Endodermal cell (in vitro differentiated cells): ENCODE results near the gene UVRAG. TPM values are rescaled to one million over a fixed set of nuclear protein-coding genes. Genes with fewer than 3 reads are reported as not detected.

ENCODE experiments used
- DNase-seq: peaks from one replicate; pipeline ENCODE4 v3.0.0-alpha.2; 2017
- H3K27ac ChIP-seq: 2 replicates; pipeline ENCODE4 v1.5.1; 2013; ENCODE audit warnings: mild to moderate bottlenecking, low read depth, low read length, moderate library complexity
- H3K27me3 ChIP-seq: 2 replicates; pipeline ENCODE4 v1.6.1; 2013; ENCODE audit warnings: mild to moderate bottlenecking, low read length, moderate library complexity; ENCODE audit not compliant: insufficient read depth, control insufficient read depth, poor library complexity, severe bottlenecking
- H3K36me3 ChIP-seq: 2 replicates; pipeline ENCODE4 v1.7.0; 2013; ENCODE audit warnings: mild to moderate bottlenecking, low read length, moderate library complexity; ENCODE audit not compliant: control insufficient read depth, insufficient read depth
- H3K4me1 ChIP-seq: one replicate; pipeline ENCODE4 v1.7.0; 2013; ENCODE audit warnings: low read length; ENCODE audit not compliant: control insufficient read depth, insufficient read depth
- H3K4me3 ChIP-seq: 2 replicates; pipeline ENCODE4 v1.5.1; 2013; ENCODE audit warnings: mild to moderate bottlenecking, low read length, moderate library complexity
- H3K9ac ChIP-seq: 2 replicates; pipeline ENCODE4 v1.6.1; 2013; ENCODE audit warnings: mild to moderate bottlenecking, low read length, moderate library complexity; ENCODE audit not compliant: poor library complexity, severe bottlenecking; ENCODE audit errors: extremely low read depth
- H3K9me3 ChIP-seq: 2 replicates; pipeline ENCODE4 v1.6.1; 2013; ENCODE audit warnings: mild to moderate bottlenecking, low read length, moderate library complexity; ENCODE audit not compliant: control insufficient read depth
- H3K27ac Mint-ChIP-seq: 2 replicates; pipeline ENCODE4 v1.8.0; 2020; ENCODE audit warnings: mixed read lengths
- H3K27me3 Mint-ChIP-seq: 2 replicates; pipeline ENCODE4 v1.8.0; 2021; ENCODE audit warnings: mild to moderate bottlenecking, mixed read lengths; ENCODE audit not compliant: insufficient read depth
- H3K36me3 Mint-ChIP-seq: 2 replicates; pipeline ENCODE4 v1.8.0; 2020; ENCODE audit warnings: low read depth, mixed read lengths
- H3K4me1 Mint-ChIP-seq: 2 replicates; pipeline ENCODE4 v1.8.0; 2020; ENCODE audit warnings: mixed read lengths
- H3K4me3 Mint-ChIP-seq: 2 replicates; pipeline ENCODE4 v1.8.0; 2020; ENCODE audit warnings: mild to moderate bottlenecking, moderate library complexity, mixed read lengths
- H3K9me3 Mint-ChIP-seq: 2 replicates; pipeline ENCODE4 v1.8.0; 2020; ENCODE audit warnings: mild to moderate bottlenecking, mixed read lengths
- WGBS, 2 experiments: methylation state at CpG; one replicate each; pipeline versions ENCODE4 v1.1.5 to v1.1.7; 2013; ENCODE audit warnings: missing lambda C conversion rate in 2 of 2, mixed read lengths in 1 of 2; ENCODE audit not compliant: insufficient coverage in 1 of 2, insufficient read length in 1 of 2; 5-methylcytosine and 5-hydroxymethylcytosine counted together
- total RNA-seq, 2 donors: library from RNA; stranded (reverse); fragmentation: NEBNext Ultra II Directional in 1 of 2; extraction: Animal tissue kit (Norgen Biotek cat#: 25700) in 1 of 2; gene quantifications; 2 replicates in 1 of 2; 3 replicates in 1 of 2; pipeline ENCODE4 v1.2.1, GENCODE V29; 2021
- TF ChIP-seq, protein P1 (sequence below): fragments of 200-600 bp; sonication (generic); conservative IDR thresholded peaks from 2 replicates; pipeline ENCODE4 v1.5.0; 2021; ENCODE audit warnings: antibody characterized with exemption, mild to moderate bottlenecking

Gene UVRAG
- total RNA-seq, 2 donors from 2014 or later: 19.7 to 34.9 TPM

DNA sequence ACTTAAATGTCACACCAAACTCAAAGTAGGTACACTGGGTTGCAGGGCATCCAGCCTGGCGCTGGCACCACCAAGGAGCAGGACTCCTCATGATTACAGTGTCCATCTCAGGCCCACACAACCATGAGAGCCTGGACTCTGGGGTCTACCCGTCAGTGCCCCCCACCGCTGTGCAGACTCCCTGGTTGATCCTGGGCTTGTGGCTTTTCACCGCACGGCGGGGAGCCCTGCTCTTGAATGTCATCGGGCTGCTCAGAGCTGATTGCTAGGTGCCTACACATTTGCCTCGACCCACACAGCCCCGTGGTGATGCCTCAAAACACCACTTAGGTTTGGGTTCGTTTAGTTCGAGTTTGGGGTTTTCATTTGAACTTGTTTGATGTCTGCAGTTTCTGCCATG is 328.3 kb downstream of the UVRAG start:
- no peaks in the 10 kb centered on the region for H3K9me3 Mint-ChIP-seq
- WGBS, 2 experiments: 93 to 94% methylated on average over 7 to 11 of the region's 11 CpGs

GRCh38 chr11:76147106-76147740 is 332.2 kb downstream of the UVRAG start:
- no peak for DNase-seq
- H3K9me3 Mint-ChIP-seq: no peaks in the 10 kb centered on the region
- H3K36me3 Mint-ChIP-seq: peaks cover 7% of the 10 kb centered on the region
- H3K27ac Mint-ChIP-seq: no peak overlapping the region
- Histone ChIP-seq H3K4me3 (no peak overlapping the region), H3K27me3 (peaks cover 85% of the 10 kb centered on the region), H3K36me3 (peaks cover 10% of the 10 kb centered on the region), H3K27ac (no peak overlapping the region), H3K9ac (no peak overlapping the region), H3K9me3 (no peaks in the 10 kb centered on the region), H3K4me1 (no peaks in the 10 kb centered on the region)
- WGBS, 2 experiments: 92 to 96% methylated on average over 12 to 14 of the region's 14 CpGs
- peaks cover 82% of the 10 kb centered on the region for H3K27me3 Mint-ChIP-seq
- H3K4me3 Mint-ChIP-seq: no peak overlapping the region
- H3K4me1 Mint-ChIP-seq: peaks cover 4% of the 10 kb centered on the region
- TF ChIP-seq, protein P1, sequence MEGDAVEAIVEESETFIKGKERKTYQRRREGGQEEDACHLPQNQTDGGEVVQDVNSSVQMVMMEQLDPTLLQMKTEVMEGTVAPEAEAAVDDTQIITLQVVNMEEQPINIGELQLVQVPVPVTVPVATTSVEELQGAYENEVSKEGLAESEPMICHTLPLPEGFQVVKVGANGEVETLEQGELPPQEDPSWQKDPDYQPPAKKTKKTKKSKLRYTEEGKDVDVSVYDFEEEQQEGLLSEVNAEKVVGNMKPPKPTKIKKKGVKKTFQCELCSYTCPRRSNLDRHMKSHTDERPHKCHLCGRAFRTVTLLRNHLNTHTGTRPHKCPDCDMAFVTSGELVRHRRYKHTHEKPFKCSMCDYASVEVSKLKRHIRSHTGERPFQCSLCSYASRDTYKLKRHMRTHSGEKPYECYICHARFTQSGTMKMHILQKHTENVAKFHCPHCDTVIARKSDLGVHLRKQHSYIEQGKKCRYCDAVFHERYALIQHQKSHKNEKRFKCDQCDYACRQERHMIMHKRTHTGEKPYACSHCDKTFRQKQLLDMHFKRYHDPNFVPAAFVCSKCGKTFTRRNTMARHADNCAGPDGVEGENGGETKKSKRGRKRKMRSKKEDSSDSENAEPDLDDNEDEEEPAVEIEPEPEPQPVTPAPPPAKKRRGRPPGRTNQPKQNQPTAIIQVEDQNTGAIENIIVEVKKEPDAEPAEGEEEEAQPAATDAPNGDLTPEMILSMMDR: no peak

More for the DNA sequence above, 328.3 kb downstream of the UVRAG start:
- Histone ChIP-seq H3K27ac (no peak overlapping the region), H3K4me1 (no peaks in the 10 kb centered on the region), H3K9ac (no peak overlapping the region), H3K4me3 (no peak overlapping the region), H3K36me3 (peaks cover 15% of the 10 kb centered on the region), H3K9me3 (no peaks in the 10 kb centered on the region), H3K27me3 (peaks cover 54% of the 10 kb centered on the region)
- no peaks in the 10 kb centered on the region for H3K4me1 Mint-ChIP-seq
- TF ChIP-seq, protein P1: no peak
- H3K36me3 Mint-ChIP-seq: peaks cover 26% of the 10 kb centered on the region
- H3K27ac Mint-ChIP-seq: no peak overlapping the region
- peaks cover 44% of the 10 kb centered on the region for H3K27me3 Mint-ChIP-seq
- no peak overlapping the region for H3K4me3 Mint-ChIP-seq
- DNase-seq: peak; percentile 45

- Mint-ChIP-seq H3K27ac (no peak overlapping the region), H3K36me3 (no peaks in the 10 kb centered on the region), H3K9me3 (no peaks in the 10 kb centered on the region), H3K4me3 (no peak overlapping the region), H3K4me1 (peaks cover 11% of the 10 kb centered on the region), H3K27me3 (peaks cover 85% of the 10 kb centered on the region)
- no peak for DNase-seq
- TF ChIP-seq, protein P1: no peak
- 88 to 92% methylated on average over 1 to 6 of the region's 6 CpGs for WGBS, 2 experiments
- Histone ChIP-seq H3K9ac (no peak overlapping the region), H3K9me3 (no peaks in the 10 kb centered on the region), H3K27me3 (peaks cover 76% of the 10 kb centered on the region), H3K36me3 (peaks cover under 1% of the 10 kb centered on the region), H3K4me1 (peaks cover 5% of the 10 kb centered on the region), H3K4me3 (no peak overlapping the region), H3K27ac (no peak overlapping the region)
These were observed 333.2 kb downstream of the UVRAG start for GRCh38 chr11:76148231-76148630.
